ENCODE measurements around the gene BRIX1. TPM values are rescaled to one million over a fixed set of nuclear protein-coding genes. Genes with fewer than 3 reads are reported as not detected.
"Not testable (repeated sequence)": the region's sequence is repeated elsewhere in the genome, so short reads cannot be mapped to it uniquely, and the experiment has no call there.

BRIX1 gene
- total RNA-seq, 1 experiment from 2014 or later, result 56.5 TPM

GRCh38 chr5:34918025-34918424, 2.5 kb downstream of the BRIX1 start:
- Histone ChIP-seq H3K27me3 (replicated peaks; ENCODE audit: control insufficient read depth, insufficient read depth, low read length) (no peaks in the 10 kb centered on the region), H3K36me3 (ENCODE audit: control insufficient read depth, insufficient read depth, low read length) (no peaks in the 10 kb centered on the region), H3K9me3 (no peaks in the 10 kb centered on the region), H3K4me3 (ENCODE audit: low read depth, low read length) (no peak overlapping the region), H3K4me1 (peaks cover 19% of the 10 kb centered on the region; the same call in 1 of the 2 replicates)
- Mint-ChIP-seq H3K4me1 (ENCODE audit: low read depth, unreplicated experiment) (peaks cover 15% of the 10 kb centered on the region), H3K27me3 (ENCODE audit: insufficient read depth, unreplicated experiment) (no peaks in the 10 kb centered on the region), H3K27ac (ENCODE audit: unreplicated experiment) (no peak overlapping the region), H3K4me3 (ENCODE audit: unreplicated experiment) (no peak overlapping the region), H3K36me3 (ENCODE audit: insufficient read depth, unreplicated experiment) (peaks cover 61% of the 10 kb centered on the region), H3K9me3 (ENCODE audit: unreplicated experiment) (no peaks in the 10 kb centered on the region)
- ChIA-PET CTCF (interaction anchor here (3.8 kb wide), 1 partner anchor 12 kb away, joined by 31 read pairs; the partner anchor contains the start of gene DNAJC21), POLR2A (interaction anchor here (0.6 kb wide), 1 partner anchor 12 kb away, joined by 8 read pairs; the partner anchor contains the start of gene DNAJC21)
- no peak for DNase-seq
- no TSS peak for BruUV-seq (replicated peaks)
- intact Hi-C loops (cut with micrococcal nuclease; ENCODE audit: unreplicated experiment), result no loop called here
- TF ChIP-seq CTCF (IDR thresholded peaks at IDR 0.05; ENCODE audit: insufficient read depth in 1 of 2, low read depth in 1 of 2, low read length in 1 of 2, severe bottlenecking in 1 of 2, unreplicated experiment in 1 of 2), result no peak

- no peak overlapping the region for H3K4me3 ChIP-seq (ENCODE audit: low read depth, low read length)
- Mint-ChIP-seq H3K4me3 (ENCODE audit: unreplicated experiment) (no peak overlapping the region), H3K27me3 (ENCODE audit: insufficient read depth, unreplicated experiment) (no peaks in the 10 kb centered on the region), H3K4me1 (ENCODE audit: low read depth, unreplicated experiment) (peaks cover 20% of the 10 kb centered on the region), H3K27ac (ENCODE audit: unreplicated experiment) (no peak overlapping the region), H3K36me3 (ENCODE audit: insufficient read depth, unreplicated experiment) (peaks cover 67% of the 10 kb centered on the region), H3K9me3 (ENCODE audit: unreplicated experiment) (no peaks in the 10 kb centered on the region)
- H3K27me3 ChIP-seq (replicated peaks; ENCODE audit: control insufficient read depth, insufficient read depth, low read length), result no peaks in the 10 kb centered on the region
- DNase-seq, result no peak
- peaks cover 16% of the 10 kb centered on the region; the same call in 1 of the 2 replicates for H3K4me1 ChIP-seq
- no peaks in the 10 kb centered on the region for H3K36me3 ChIP-seq (ENCODE audit: control insufficient read depth, insufficient read depth, low read length)
- no peaks in the 10 kb centered on the region for H3K9me3 ChIP-seq
- ChIA-PET CTCF (interaction anchor here (0.7 kb wide), 3 partner anchors 10 to 1232 kb away, joined by 3 to 5 read pairs (median 3); partner anchors contain the start of gene DNAJC21), POLR2A (interaction anchor here (0.7 kb wide), 1 partner anchor 1322 kb away, joined by 3 read pairs; no protein-coding TSS in a partner anchor)
- intact Hi-C loops (cut with micrococcal nuclease; ENCODE audit: unreplicated experiment), result no loop called here
- TF ChIP-seq CTCF (IDR thresholded peaks at IDR 0.05; ENCODE audit: insufficient read depth in 1 of 2, low read depth in 1 of 2, low read length in 1 of 2, severe bottlenecking in 1 of 2, unreplicated experiment in 1 of 2), result no peak
- no TSS peak for BruUV-seq (replicated peaks)
These were observed 3.6 kb downstream of the BRIX1 start for GRCh38 chr5:34919077-34919476.

GRCh38 chr5:34923256-34923655, 7.7 kb downstream of the BRIX1 start:
- H3K27me3 ChIP-seq (replicated peaks; ENCODE audit: control insufficient read depth, insufficient read depth, low read length); BruUV-seq (replicated peaks); H3K9me3 Mint-ChIP-seq (ENCODE audit: unreplicated experiment); H3K36me3 ChIP-seq (ENCODE audit: control insufficient read depth, insufficient read depth, low read length); DNase-seq; H3K27me3 Mint-ChIP-seq (ENCODE audit: insufficient read depth, unreplicated experiment); H3K9me3 ChIP-seq; intact Hi-C loops (cut with micrococcal nuclease; ENCODE audit: unreplicated experiment); H3K4me3 ChIP-seq (ENCODE audit: low read depth, low read length); H3K4me3 Mint-ChIP-seq (ENCODE audit: unreplicated experiment); CTCF ChIA-PET; H3K4me1 Mint-ChIP-seq (ENCODE audit: low read depth, unreplicated experiment): not testable (repeated sequence)
- POLR2A ChIA-PET, result interaction anchor here (0.6 kb wide), 1 partner anchor 472 kb away, joined by 3 read pairs; no protein-coding TSS in a partner anchor
- H3K36me3 Mint-ChIP-seq (ENCODE audit: insufficient read depth, unreplicated experiment), result peaks cover 85% of the 10 kb centered on the region
- H3K27ac Mint-ChIP-seq (ENCODE audit: unreplicated experiment), result peak overlapping the region; percentile 36
- H3K4me1 ChIP-seq, result peaks cover 15% of the 10 kb centered on the region; the same call in 1 of the 2 replicates

Data from Caco-2 (cell line).